Activated CD8-positive, alpha-beta memory T cell treated with anti-CD3 and anti-CD28 coated beads for 1 hour (primary cell): ENCODE results near the gene GALNT9.
"Not testable (repeated sequence)": the region's sequence is repeated elsewhere in the genome, so short reads cannot be mapped to it uniquely, and the experiment has no call there.

Experiments used
- DNase-seq, 2 donors: peaks; one replicate each; pipeline ENCODE4 v3.0.0-alpha.2; 2020; ENCODE audit warnings: low read depth in 1 of 2; ENCODE audit errors: extremely low read depth in 1 of 2

Gene GALNT9

GRCh38 chr12:132151145-132151765, 178.1 kb downstream of the GALNT9 start:
- no peak for DNase-seq

GRCh38 chr12:132150780-132151144, 178.6 kb downstream of the GALNT9 start:
- DNase-seq: no peak

DNA sequence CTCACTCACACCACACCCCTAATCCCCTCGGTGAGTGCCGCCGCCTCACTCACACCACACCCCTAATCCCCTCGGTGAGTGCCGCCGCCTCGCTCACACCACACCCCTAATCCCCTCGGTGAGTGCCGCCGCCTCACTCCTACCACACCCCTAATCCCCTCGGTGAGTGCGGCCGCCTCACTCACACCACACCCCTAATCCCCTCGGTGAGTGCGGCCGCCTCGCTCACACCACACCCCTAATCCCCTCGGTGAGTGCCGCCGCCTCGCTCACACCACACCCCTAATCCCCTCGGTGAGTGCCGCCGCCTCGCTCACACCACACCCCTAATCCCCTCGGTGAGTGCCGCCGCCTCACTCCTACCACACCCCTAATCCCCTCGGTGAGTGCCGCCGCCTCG, 179.9 kb downstream of the GALNT9 start:
- DNase-seq: not testable (repeated sequence)

DNA sequence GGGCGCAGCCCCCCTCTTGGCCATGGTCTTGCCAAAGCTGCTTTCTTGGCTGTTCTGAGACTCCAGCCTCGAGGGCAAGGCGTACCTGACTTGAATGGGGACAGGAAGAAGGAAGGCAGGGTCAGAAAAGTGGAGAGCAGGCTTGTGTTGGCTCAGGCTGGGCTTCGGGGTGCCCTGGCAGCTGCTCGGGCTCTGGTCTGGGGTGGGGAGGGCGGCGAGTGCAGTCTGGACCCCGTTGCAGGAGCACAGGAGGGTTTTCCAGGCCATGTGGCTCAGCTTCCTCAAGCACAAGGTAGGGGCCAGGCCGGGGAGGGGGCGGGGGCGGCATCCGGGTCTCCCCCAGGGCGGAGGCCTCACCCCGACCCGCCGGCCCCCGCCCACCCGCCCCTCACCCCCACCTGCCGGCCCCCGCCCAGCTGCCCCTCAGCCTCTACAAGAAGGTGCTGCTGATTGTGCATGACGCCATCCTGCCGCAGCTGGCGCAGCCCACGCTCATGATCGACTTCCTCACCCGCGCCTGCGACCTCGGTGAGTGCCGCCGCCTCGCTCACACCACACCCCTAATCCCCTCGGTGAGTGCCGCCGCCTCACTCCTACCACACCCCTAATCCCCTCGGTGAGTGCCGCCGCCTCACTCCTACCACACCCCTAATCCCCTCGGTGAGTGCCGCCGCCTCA, 180.9 kb downstream of the GALNT9 start:
- DNase-seq: no peak

DNA sequence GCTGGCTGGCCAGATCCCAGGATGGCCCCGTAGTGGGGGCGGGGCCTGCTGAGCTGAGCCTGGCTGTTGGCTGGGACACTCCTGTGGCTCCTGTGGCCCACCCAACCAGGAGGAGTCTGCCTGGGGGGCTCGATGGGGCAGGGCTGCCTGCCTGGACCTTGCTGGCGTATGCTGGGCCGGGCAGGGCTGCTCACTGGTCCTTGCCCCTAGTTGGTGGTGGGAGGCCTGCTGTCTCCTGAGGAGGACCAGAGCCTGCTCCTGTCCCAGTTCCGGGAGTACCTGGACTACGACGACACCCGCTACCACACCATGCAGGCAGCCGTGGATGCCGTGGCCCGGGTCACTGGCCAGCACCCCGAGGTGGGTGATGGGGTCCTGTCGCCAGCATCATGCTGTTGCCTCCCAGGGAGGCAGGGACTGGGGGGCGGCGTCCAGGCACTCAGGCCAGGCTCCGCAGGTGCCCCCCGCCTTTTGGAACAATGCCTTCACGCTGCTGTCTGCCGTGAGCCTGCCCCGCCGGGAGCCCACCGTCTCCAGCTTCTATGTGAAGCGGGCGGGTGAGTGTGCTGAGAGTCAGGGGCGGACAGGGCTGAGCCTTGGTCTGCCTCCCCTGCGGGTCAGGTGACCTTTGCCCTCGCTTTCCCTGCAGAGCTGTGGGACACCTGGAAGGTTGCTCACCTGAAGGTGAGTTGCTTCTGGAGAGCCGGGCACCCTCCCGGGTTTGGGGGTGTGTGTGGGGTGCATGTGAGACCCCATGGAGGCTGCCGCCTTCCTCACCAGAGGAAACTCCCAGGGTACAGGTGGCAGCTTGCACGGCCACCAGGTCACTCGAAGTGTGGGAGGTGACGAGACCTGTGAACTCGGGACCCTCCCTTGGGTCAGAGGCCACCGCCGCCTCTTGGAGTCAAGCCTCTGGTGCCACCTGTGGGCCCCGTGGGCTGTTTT, 181.7 kb downstream of the GALNT9 start:
- no peak for DNase-seq

GRCh38 chr12:132146772-132147422, 182.5 kb downstream of the GALNT9 start:
- no peak for DNase-seq
